NB4 (cell line): ENCODE data around the gene ZNF500.
A peak's percentile ranks its signal among the peaks of the same experiment; 100 is the strongest.

ENCODE experiments used
- DNase-seq: peaks from one replicate; pipeline ENCODE4 v3.0.0; 2010; ENCODE audit warnings: low read depth
- H3K4me3 ChIP-seq: one replicate; pipeline ENCODE4 v1.5.1; 2011; ENCODE audit warnings: mild to moderate bottlenecking, low read depth, low read length, moderate library complexity
- CTCF ChIP-seq: IDR thresholded peaks from one replicate; pipeline ENCODE4 v1.5.1; 2012; ENCODE audit warnings: low read depth, low read length
- MAX ChIP-seq: IDR thresholded peaks from 2 replicates; pipeline ENCODE4 v1.6.1; 2011; ENCODE audit warnings: low read depth, low read length
- MYC ChIP-seq: IDR thresholded peaks from 2 replicates; pipeline ENCODE4 v1.6.1; 2011; ENCODE audit warnings: low read depth, low read length
- POLR2A ChIP-seq: IDR thresholded peaks from 2 replicates; pipeline ENCODE4 v1.6.1; 2011; ENCODE audit warnings: mild to moderate bottlenecking; ENCODE audit not compliant: insufficient read length; ENCODE audit errors: extremely low read depth

Gene ZNF500

GRCh38 chr16:4769306-4769638 is 2.3 kb upstream of the ZNF500 start:
- TF ChIP-seq POLR2A (no peak), CTCF (no peak), MAX (no peak), MYC (no peak)
- no peak for DNase-seq

GRCh38 chr16:4768549-4769305 is 1.8 kb upstream of the ZNF500 start:
- peak; percentile 94 for DNase-seq
- peak overlapping the region; percentile 93 for H3K4me3 ChIP-seq
- TF ChIP-seq CTCF: no peak
- TF ChIP-seq MYC: peak; percentile 48
- 0 out of 2 replicates have a peak, but pooled peaks have one; percentile 30 for TF ChIP-seq MAX
- peak; percentile 68 for TF ChIP-seq POLR2A

More at GRCh38 chr16:4769306-4769638, 2.3 kb upstream of the ZNF500 start:
- peak overlapping the region; percentile 93 for H3K4me3 ChIP-seq

GRCh38 chr16:4767872-4768548 is 1.0 kb upstream of the ZNF500 start:
- DNase-seq: peak; percentile 45
- peak overlapping the region; percentile 93 for H3K4me3 ChIP-seq
- TF ChIP-seq MYC (no peak), CTCF (no peak), MAX (no peak), POLR2A (no peak)

GRCh38 chr16:4765511-4766474 is 1.2 kb downstream of the ZNF500 start:
- TF ChIP-seq MAX (no peak), CTCF (no peak), MYC (no peak), POLR2A (no peak)
- H3K4me3 ChIP-seq: peak overlapping the region; percentile 93
- DNase-seq: no peak

- H3K4me3 ChIP-seq: no peak overlapping the region
- TF ChIP-seq CTCF (no peak), MAX (no peak), MYC (no peak), POLR2A (no peak)
- no peak for DNase-seq
Observed at GRCh38 chr16:4763791-4764190, 3.2 kb downstream of the ZNF500 start.
